Endothelial cell of umbilical vein (primary cell): Measurements from ENCODE around the gene ASB8. TPM values are rescaled to one million over a fixed set of nuclear protein-coding genes. Genes with fewer than 3 reads are reported as not detected.

ENCODE experiments used
- BruUV-seq: library from RNA; stranded (reverse); fragments of 400-500 nt; replicated peaks from 2 replicates; lab custom pipeline; 2021; lab: Mats Ljungman, UMichigan
- CTCF ChIA-PET: fragments of 300-600, 350-600 bp; sonication (Branson Sonifier 250); formaldehyde crosslinking; loops from one replicate; lab custom pipeline; 2021; ENCODE audit warnings: antibody characterized with exemption, inconsistent platforms; lab: Charles Lee
- POLR2A ChIA-PET: fragments of 300-600, 350-600 bp; sonication (Branson Sonifier 250); formaldehyde crosslinking; loops from one replicate; lab custom pipeline; 2021; ENCODE audit warnings: antibody characterized with exemption, inconsistent platforms; lab: Charles Lee
- DNase-seq: peaks from one replicate; pipeline ENCODE4 v3.0.0-alpha.2; 2011; ENCODE audit warnings: low read depth, low spot score
- FAIRE-seq: peaks from 2 replicates; lab custom pipeline; 2011; peaks lifted over from hg19 to GRCh38; lab: Jason Lieb, UNC
- H2AFZ ChIP-seq: 2 replicates; pipeline ENCODE4 v1.6.0; 2012; ENCODE audit warnings: low read depth, low read length, control low read depth, inconsistent platforms
- H3K27ac ChIP-seq: 2 replicates; pipeline ENCODE4 v1.5.1; 2011; ENCODE audit warnings: low read depth, mild to moderate bottlenecking, control low read depth, low read length, moderate library complexity; ENCODE audit not compliant: insufficient read depth
- H3K27me3 ChIP-seq, 2 experiments: 2 replicates each; pipeline versions ENCODE4 v1.6.0 to v1.6.1; 2011; ENCODE audit warnings: low read length in 2 of 2, mixed read lengths in 1 of 2; ENCODE audit not compliant: control insufficient read depth in 2 of 2, insufficient read depth in 2 of 2
- H3K36me3 ChIP-seq, 2 experiments: 2 replicates in 1 of 2; 3 replicates in 1 of 2; pipeline ENCODE4 v1.5.1; 2011; ENCODE audit warnings: low read length in 2 of 2, mild to moderate bottlenecking in 1 of 2, moderate library complexity in 1 of 2; ENCODE audit not compliant: control insufficient read depth in 2 of 2, insufficient read depth in 2 of 2; ENCODE audit errors: extremely low read depth in 1 of 2
- H3K4me1 ChIP-seq: 3 replicates; pipeline ENCODE4 v1.5.1; 2011; ENCODE audit warnings: mild to moderate bottlenecking, low read length; ENCODE audit not compliant: control insufficient read depth, insufficient read depth; ENCODE audit errors: extremely low read depth
- H3K4me2 ChIP-seq: 2 replicates; pipeline ENCODE4 v1.6.1; 2011; ENCODE audit warnings: low read length, control low read depth, mixed read lengths; ENCODE audit not compliant: insufficient read depth
- H3K4me3 ChIP-seq, 3 experiments: fragments of 200-600 bp in 1 of 3; sonication (generic), shearing (Covaris generic) in 1 of 3; replicated peaks in 1 of 3; 2 replicates each; pipeline ENCODE4 v1.5.1; 2011 to 2016; ENCODE audit warnings: control low read depth in 3 of 3, low read length in 3 of 3, mild to moderate bottlenecking in 2 of 3, inconsistent platforms in 1 of 3, low read depth in 1 of 3, moderate library complexity in 1 of 3; ENCODE audit not compliant: insufficient read depth in 1 of 3
- H3K79me2 ChIP-seq: 2 replicates; pipeline ENCODE4 v1.6.0; 2012; ENCODE audit warnings: low read length, inconsistent platforms; ENCODE audit not compliant: control insufficient read depth, insufficient read depth
- H3K9ac ChIP-seq: replicated peaks from 2 replicates; pipeline ENCODE3; 2011; ENCODE audit warnings: low read length, control low read depth; ENCODE audit not compliant: insufficient read depth; ENCODE audit errors: extremely low read depth
- H3K9me1 ChIP-seq: replicated peaks from 3 replicates; pipeline ENCODE4 v1.6.0; 2011; ENCODE audit warnings: mild to moderate bottlenecking, low read length; ENCODE audit not compliant: control insufficient read depth, insufficient read depth; ENCODE audit errors: extremely low read depth
- H3K9me3 ChIP-seq: replicated peaks from 2 replicates; pipeline ENCODE4 v1.5.1; 2012; ENCODE audit warnings: low read length, inconsistent platforms; ENCODE audit not compliant: control insufficient read depth, insufficient read depth
- H4K20me1 ChIP-seq: replicated peaks from 2 replicates; pipeline ENCODE3; 2011; ENCODE audit warnings: mild to moderate bottlenecking, low read length; ENCODE audit not compliant: control insufficient read depth, insufficient read depth; ENCODE audit errors: extremely low read depth
- CTCF ChIP-seq, 2 donors: IDR thresholded peaks; 1 replicate in 1 of 2; 2 replicates in 1 of 2; pipeline ENCODE4 v1.5.1; 2011; ENCODE audit warnings: low read length in 2 of 2, mild to moderate bottlenecking in 2 of 2, moderate library complexity in 2 of 2, control low read depth in 1 of 2, inconsistent platforms in 1 of 2, low read depth in 1 of 2; ENCODE audit not compliant: insufficient read depth in 1 of 2; ENCODE audit errors: extremely low read depth in 1 of 2
- EZH2 ChIP-seq: IDR thresholded peaks from 2 replicates; pipeline ENCODE4 v1.6.1; 2012; ENCODE audit warnings: borderline replicate concordance, low read depth, mild to moderate bottlenecking, moderate library complexity, low read length, inconsistent platforms; ENCODE audit not compliant: severe bottlenecking
- FOS ChIP-seq: IDR thresholded peaks from 2 replicates; pipeline ENCODE4 v1.6.1; 2011; ENCODE audit warnings: mild to moderate bottlenecking, low read length, moderate library complexity, borderline replicate concordance; ENCODE audit not compliant: insufficient read depth
- GATA2 ChIP-seq: IDR thresholded peaks from 2 replicates; pipeline ENCODE4 v1.7.0; 2011; ENCODE audit warnings: low read depth, mild to moderate bottlenecking, moderate library complexity, mixed read lengths, low read length; ENCODE audit not compliant: insufficient read length, insufficient read depth
- JUN ChIP-seq: IDR thresholded peaks from 2 replicates; pipeline ENCODE4 v1.6.1; 2011; ENCODE audit warnings: borderline replicate concordance, low read depth; ENCODE audit not compliant: insufficient read length, insufficient read depth
- MAX ChIP-seq: IDR thresholded peaks from 2 replicates; pipeline ENCODE4 v1.6.1; 2011; ENCODE audit not compliant: insufficient read depth, insufficient read length
- MYC ChIP-seq: IDR thresholded peaks from one replicate; pipeline ENCODE4 v1.6.1; 2011; ENCODE audit warnings: mild to moderate bottlenecking, low read depth, low read length
- POLR2A ChIP-seq: IDR thresholded peaks from 2 replicates; pipeline ENCODE4 v1.6.1; 2012; ENCODE audit warnings: low read depth, mild to moderate bottlenecking, control low read depth, low read length
- POLR2AphosphoS5 ChIP-seq: IDR thresholded peaks from 2 replicates; pipeline ENCODE4 v1.6.1; 2012; ENCODE audit warnings: low read depth, mild to moderate bottlenecking, control low read depth, low read length, moderate library complexity; ENCODE audit not compliant: insufficient read depth
- dilution Hi-C: fragments of 300-500 bp; cut with MboI; formaldehyde crosslinking; loops from one replicate; pipeline ENCODE4 v1.15.0; 2019; ENCODE audit warnings: low sequenced_read_pairs; ENCODE audit not compliant: extremely low pct_ligation_motif_present
- intact Hi-C: fragments of 100-400 bp; cut with micrococcal nuclease; formaldehyde crosslinking; loops from one replicate; pipeline ENCODE4 v1.10.0; 2022
- polyA plus RNA-seq, 4 experiments: library from polyadenylated mRNA; depleted of rRNA in 3 of 4; stranded (reverse) in 3 of 4; unstranded in 1 of 4; fragments of >200 nt; gene quantifications; 2 replicates each; pipeline versions ENCODE4 v1.2.1 to v1.2.3, GENCODE V29; 2011 to 2012; ENCODE audit warnings: missing spikeins in 1 of 4
- total RNA-seq: library from RNA; stranded (reverse); gene quantifications from 2 replicates; pipeline ENCODE4 v1.2.3, GENCODE V29; 2021

ASB8 gene
- total and polyA plus RNA-seq, 2 donors (not counting 3 experiments of a cell fraction or from before 2014, with no cell fraction given): 14.9 to 29.7 TPM

GRCh38 chr12:48187916-48188695 is 30.8 kb upstream of the ASB8 start:
- no peaks in the 10 kb centered on the region for H4K20me1 ChIP-seq
- ChIA-PET CTCF (interaction anchor here (1.0 to 2.4 kb wide), 4 partner anchors 10 to 430 kb away, joined by 4 to 16 read pairs (median 9); no protein-coding TSS in a partner anchor), POLR2A (no interaction called here)
- no peak overlapping the region for H2AFZ ChIP-seq
- no peak overlapping the region for H3K4me3 ChIP-seq
- H3K4me2 ChIP-seq: no peak overlapping the region
- BruUV-seq: no TSS peak
- peaks cover 31 to 33% of the 10 kb centered on the region in 2 experiments for H3K27me3 ChIP-seq
- intact Hi-C loops: loop anchor here (5.0 kb wide), 1 partner anchor 429 kb away; no protein-coding TSS in a partner anchor
- H3K9me3 ChIP-seq: no peaks in the 10 kb centered on the region
- FAIRE-seq: no peak
- no peaks in the 10 kb centered on the region for H3K4me1 ChIP-seq
- no peaks in the 10 kb centered on the region for H3K79me2 ChIP-seq
- DNase-seq: no peak
- no peaks in the 10 kb centered on the region for H3K9me1 ChIP-seq
- dilution Hi-C loops: no loop called here
- H3K36me3 ChIP-seq: no peaks in the 10 kb centered on the region
- TF ChIP-seq GATA2 (no peak), FOS (no peak), CTCF (IDR thresholded peaks at IDR 0.05; ENCODE audit: extremely low read depth in 1 of 2, insufficient read depth in 1 of 2, low read depth in 1 of 2, low read length in 2 of 2) (no peak), EZH2 (no peak), MAX (no peak), MYC (no peak), JUN (no peak), POLR2AphosphoS5 (no peak), POLR2A (no peak)
- no peak overlapping the region for H3K27ac ChIP-seq
- no peak overlapping the region for H3K9ac ChIP-seq
